Measurements from ENCODE around the gene CCNH.
A peak's percentile ranks its signal among the peaks of the same experiment; 100 is the strongest.

The CCNH gene

GRCh38 chr5:87412630-87413342 lies at the start of gene CCNH:
Gene CCNH, minus strand, starts transcription at chr5:87412930. Its CDS starts 136 bp downstream, at chr5:87412794.
- DNase-seq = peak; percentile 91

GRCh38 chr5:87457706-87458105 lies 45.0 kb upstream of the CCNH start:
- DNase-seq = no peak

- no peak for DNase-seq
Measured at GRCh38 chr5:87453801-87454200, 41.1 kb upstream of the CCNH start.

GRCh38 chr5:87452837-87453236 lies 40.1 kb upstream of the CCNH start:
- no peak for DNase-seq

- no peak for DNase-seq
Measured at GRCh38 chr5:87442419-87442818, 29.7 kb upstream of the CCNH start.

- DNase-seq = no peak
Measured at GRCh38 chr5:87438231-87438630, 25.5 kb upstream of the CCNH start.

GRCh38 chr5:87437724-87438123 lies 25.0 kb upstream of the CCNH start:
- DNase-seq = no peak

- DNase-seq = no peak
Measured at GRCh38 chr5:87435144-87435694, 22.5 kb upstream of the CCNH start.

- no peak for DNase-seq
Measured at GRCh38 chr5:87434461-87434860, 21.7 kb upstream of the CCNH start.

GRCh38 chr5:87433945-87434344 lies 21.2 kb upstream of the CCNH start:
- no peak for DNase-seq

- DNase-seq = no peak
Measured at GRCh38 chr5:87432460-87432859, 19.7 kb upstream of the CCNH start.

- no peak for DNase-seq
Measured at GRCh38 chr5:87430863-87431457, 18.2 kb upstream of the CCNH start.

- no peak for DNase-seq
Measured at GRCh38 chr5:87423755-87424154, 11.0 kb upstream of the CCNH start.

- no peak for DNase-seq
Measured at GRCh38 chr5:87421307-87421706, 8.6 kb upstream of the CCNH start.

GRCh38 chr5:87418506-87418905 lies 5.8 kb upstream of the CCNH start:
- DNase-seq = no peak

GRCh38 chr5:87413343-87413645 lies 564 bp upstream of the CCNH start:
- DNase-seq = no peak

GRCh38 chr5:87411973-87412629 lies 629 bp downstream of the CCNH start:
- DNase-seq = no peak

GRCh38 chr5:87411586-87411972 lies 1.2 kb downstream of the CCNH start:
- DNase-seq = no peak

- DNase-seq = no peak
Measured at GRCh38 chr5:87410931-87411330, 1.8 kb downstream of the CCNH start.

GRCh38 chr5:87408204-87408603 lies 4.5 kb downstream of the CCNH start:
- no peak for DNase-seq

GRCh38 chr5:87405472-87406155 lies 7.1 kb downstream of the CCNH start:
- DNase-seq = no peak

- no peak for DNase-seq
Measured at GRCh38 chr5:87404359-87404758, 8.4 kb downstream of the CCNH start.

GRCh38 chr5:87403899-87404298 lies 8.8 kb downstream of the CCNH start:
- no peak for DNase-seq

- DNase-seq = no peak
Measured at GRCh38 chr5:87403409-87403808, 9.3 kb downstream of the CCNH start.
